GM23338 (cell line): ENCODE results near the gene NCF4. TPM values are rescaled to one million over a fixed set of nuclear protein-coding genes. Genes with fewer than 3 reads are reported as not detected.

ENCODE experiments used
- ATAC-seq: fragments of 200-7000 bp; cut with Tn5 transposase; 3 replicates; pipeline ENCODE4 v1.9.1; 2020
- DNase-seq: peaks from one replicate; pipeline ENCODE4 v3.0.0-alpha.2; 2015; ENCODE audit warnings: low spot score
- H2AFZ ChIP-seq: fragments of 200-600 bp; sonication (generic); 2 replicates; pipeline ENCODE4 v1.8.0; 2016; ENCODE audit warnings: antibody characterized with exemption, mild to moderate bottlenecking, moderate library complexity
- H3F3A ChIP-seq: fragments of 200-600 bp; sonication (generic); replicated peaks from 2 replicates; pipeline ENCODE4 v1.8.0; 2017; ENCODE audit warnings: antibody characterized with exemption, mixed run types, low read depth
- H3K27ac ChIP-seq: fragments of 200-600 bp; sonication (generic); 2 replicates; pipeline ENCODE4 v1.6.1; 2016; ENCODE audit warnings: low read depth
- H3K27me3 ChIP-seq: fragments of 200-600 bp; sonication (generic); 2 replicates; pipeline ENCODE4 v1.8.0; 2016; ENCODE audit warnings: mild to moderate bottlenecking, mixed run types, moderate library complexity; ENCODE audit not compliant: insufficient read depth
- H3K36me3 ChIP-seq: fragments of 200-600 bp; sonication (generic); 2 replicates; pipeline ENCODE4 v1.8.0; 2016; ENCODE audit warnings: mild to moderate bottlenecking; ENCODE audit not compliant: insufficient read depth
- H3K4me1 ChIP-seq: fragments of 200-600 bp; sonication (generic); 2 replicates; pipeline ENCODE4 v1.8.0; 2016; ENCODE audit warnings: mild to moderate bottlenecking, moderate library complexity; ENCODE audit not compliant: insufficient read depth
- H3K4me2 ChIP-seq: fragments of 200-600 bp; sonication (generic); 2 replicates; pipeline ENCODE4 v1.7.1; 2017; ENCODE audit warnings: mixed run types
- H3K4me3 ChIP-seq: fragments of 200-600 bp; sonication (generic); 2 replicates; pipeline ENCODE4 v1.6.1; 2016; ENCODE audit warnings: mixed run types
- H3K79me2 ChIP-seq: fragments of 200-600 bp; sonication (generic); replicated peaks from 2 replicates; pipeline ENCODE4 v1.8.0; 2017; ENCODE audit warnings: mild to moderate bottlenecking; ENCODE audit not compliant: insufficient read depth
- H3K9me2 ChIP-seq: fragments of 200-600 bp; sonication (generic); 2 replicates; pipeline ENCODE4 v1.8.0; 2017; ENCODE audit not compliant: insufficient read depth
- H4K20me1 ChIP-seq: fragments of 200-600 bp; sonication (generic); replicated peaks from 2 replicates; pipeline ENCODE4 v1.8.0; 2017; ENCODE audit warnings: mild to moderate bottlenecking; ENCODE audit not compliant: insufficient read depth
- H3K27ac Mint-ChIP-seq: 2 replicates; pipeline ENCODE4 v1.8.0; 2020; ENCODE audit warnings: inconsistent platforms, mild to moderate bottlenecking, moderate library complexity, mixed read lengths
- H3K27me3 Mint-ChIP-seq: 3 replicates; pipeline ENCODE4 v1.8.0; 2022; ENCODE audit warnings: low read depth, mild to moderate bottlenecking, moderate library complexity, mixed read lengths, inconsistent platforms; ENCODE audit not compliant: insufficient read depth, poor library complexity
- H3K36me3 Mint-ChIP-seq: 3 replicates; pipeline ENCODE4 v1.8.0; 2021; ENCODE audit warnings: low read depth, mild to moderate bottlenecking, inconsistent platforms, moderate library complexity, mixed read lengths
- H3K4me1 Mint-ChIP-seq: 3 replicates; pipeline ENCODE4 v1.8.0; 2020; ENCODE audit warnings: mild to moderate bottlenecking, inconsistent platforms, mixed read lengths
- H3K4me3 Mint-ChIP-seq: 3 replicates; pipeline ENCODE4 v1.8.0; 2021; ENCODE audit warnings: moderate library complexity, mild to moderate bottlenecking, inconsistent platforms, mixed read lengths
- H3K9me3 Mint-ChIP-seq: 3 replicates; pipeline ENCODE4 v1.8.0; 2020; ENCODE audit warnings: moderate library complexity, mild to moderate bottlenecking, inconsistent platforms, mixed read lengths
- CREB1 ChIP-seq: fragments of 250-450 bp; sonication (Bioruptor Pico); IDR thresholded peaks from 2 replicates; pipeline ENCODE4 v1.5.0; 2020; ENCODE audit warnings: low read depth, mild to moderate bottlenecking, moderate library complexity
- CTCF ChIP-seq, 2 experiments: fragments of 200-600 bp in 1 of 2; sonication (generic) in 1 of 2; conservative IDR thresholded peaks; 2 replicates each; pipeline versions ENCODE4 v1.5.1 to v1.6.1; 2016 to 2017; ENCODE audit warnings: antibody characterized with exemption in 2 of 2, low read depth in 2 of 2, mild to moderate bottlenecking in 2 of 2, moderate library complexity in 1 of 2
- ETS1 ChIP-seq: IDR thresholded peaks from 2 replicates; pipeline ENCODE4 v1.6.1; 2016; ENCODE audit warnings: antibody characterized with exemption
- EZH2 ChIP-seq: fragments of 200-600 bp; sonication (generic); IDR thresholded peaks from one replicate; pipeline ENCODE4 v1.8.0; 2017; ENCODE audit warnings: antibody characterized with exemption, mild to moderate bottlenecking, low read depth; ENCODE audit not compliant: unreplicated experiment
- EZH2phosphoT487 ChIP-seq: fragments of 200-600 bp; sonication (generic); IDR thresholded peaks from one replicate; pipeline ENCODE4 v1.8.1; 2018; ENCODE audit warnings: antibody characterized with exemption; ENCODE audit not compliant: unreplicated experiment
- JUNB ChIP-seq: IDR thresholded peaks from one replicate; pipeline ENCODE4 v1.6.1; 2016; ENCODE audit warnings: antibody characterized with exemption; ENCODE audit not compliant: unreplicated experiment
- NANOG ChIP-seq: IDR thresholded peaks from 2 replicates; pipeline ENCODE4 v1.6.1; 2016; ENCODE audit warnings: antibody characterized with exemption, borderline replicate concordance
- POLR2AphosphoS5 ChIP-seq: IDR thresholded peaks from 2 replicates; pipeline ENCODE4 v1.6.1; 2016; ENCODE audit warnings: antibody characterized with exemption, low read depth
- REST ChIP-seq: IDR thresholded peaks from one replicate; pipeline ENCODE4 v1.6.1; 2018; ENCODE audit warnings: antibody characterized with exemption; ENCODE audit not compliant: unreplicated experiment
- STAT1 ChIP-seq: IDR thresholded peaks from one replicate; pipeline ENCODE4 v1.6.1; 2016; ENCODE audit warnings: antibody characterized with exemption; ENCODE audit not compliant: unreplicated experiment
- ZNF114 ChIP-seq: fragments of 250-450 bp; sonication (Bioruptor Pico); IDR thresholded peaks from 2 replicates; pipeline ENCODE4 v1.5.0; 2020; ENCODE audit warnings: mild to moderate bottlenecking, moderate library complexity
- ZNF331 ChIP-seq: fragments of 250-450 bp; sonication (Bioruptor Pico); IDR thresholded peaks from 2 replicates; pipeline ENCODE4 v1.5.0; 2020; ENCODE audit warnings: low read depth, mild to moderate bottlenecking, moderate library complexity
- ZNF462 ChIP-seq: fragments of 250-450 bp; sonication (Bioruptor Pico); IDR thresholded peaks from 2 replicates; pipeline ENCODE4 v1.5.0; 2020; ENCODE audit warnings: mild to moderate bottlenecking, moderate library complexity
- polyA plus RNA-seq: library from polyadenylated mRNA; unstranded; fragments of >200 nt; fragmentation: Nextera tagmentation; extraction: Ambion mirVana; gene quantifications from 2 replicates; pipeline ENCODE4 v1.2.1, GENCODE V29; 2016
- total RNA-seq: library from RNA; depleted of rRNA; stranded (reverse); fragments of >200 nt; shearing (Covaris generic); gene quantifications from 2 replicates; pipeline ENCODE4 v1.2.3, GENCODE V29; 2014

Gene NCF4
- total and polyA plus RNA-seq, 2 experiments from 2014 or later: not detected

- peaks cover 4% of the 10 kb centered on the region; the same call in 1 of the 3 replicates for H3K9me3 Mint-ChIP-seq
- H3K4me1 ChIP-seq: no peaks in the 10 kb centered on the region
- H3K4me1 Mint-ChIP-seq: no peaks in the 10 kb centered on the region; the same call in 2 of the 3 replicates
- no peak overlapping the region for H3K4me3 Mint-ChIP-seq
- H3K79me2 ChIP-seq: no peaks in the 10 kb centered on the region
- TF ChIP-seq POLR2AphosphoS5: no peak
- no peak for TF ChIP-seq ZNF462 (CRISPR knock-in tag)
- no peak for TF ChIP-seq STAT1
- no peak for TF ChIP-seq JUNB
- no peak for TF ChIP-seq CTCF (conservative IDR thresholded peaks at IDR 0.05; ENCODE audit: low read depth in 2 of 2)
- TF ChIP-seq EZH2phosphoT487: no peak
- TF ChIP-seq ETS1: no peak
- no peak for TF ChIP-seq ZNF331 (CRISPR knock-in tag)
- no peak for TF ChIP-seq ZNF114 (CRISPR knock-in tag)
- no peak for TF ChIP-seq NANOG
- no peak for TF ChIP-seq CREB1 (CRISPR knock-in tag)
- no peak for TF ChIP-seq EZH2
- no peak for TF ChIP-seq REST
- H3K36me3 Mint-ChIP-seq: no peaks in the 10 kb centered on the region; the same call in 2 of the 3 replicates
- H3K27ac ChIP-seq: no peak overlapping the region
- no peaks in the 10 kb centered on the region for H3K36me3 ChIP-seq
- ATAC-seq (no peak), DNase-seq (no peak)
- H3K27ac Mint-ChIP-seq: no peak overlapping the region
- H3K9me2 ChIP-seq: no peaks in the 10 kb centered on the region; the same call in 1 of the 2 replicates
- H3K27me3 Mint-ChIP-seq: peaks cover 18% of the 10 kb centered on the region
- no peak overlapping the region for H3K4me2 ChIP-seq
- H2AFZ ChIP-seq: no peak overlapping the region
- no peaks in the 10 kb centered on the region for H4K20me1 ChIP-seq
- no peaks in the 10 kb centered on the region for H3F3A ChIP-seq
- peaks cover 6% of the 10 kb centered on the region; the same call in 1 of the 2 replicates for H3K27me3 ChIP-seq
- H3K4me3 ChIP-seq: no peak overlapping the region
Measured at GRCh38 chr22:36862251-36863242, 1.7 kb downstream of the NCF4 start.
